ENCODE data around the gene HS3ST2. TPM values are rescaled to one million over a fixed set of nuclear protein-coding genes. Genes with fewer than 3 reads are reported as not detected.
"Not testable (repeated sequence)": the region's sequence is repeated elsewhere in the genome, so short reads cannot be mapped to it uniquely, and the experiment has no call there.

The HS3ST2 gene
- total RNA-seq, 3 donors from 2014 or later, result 0.33 to 9.1 (median 7.3) TPM

GRCh38 chr16:22933173-22933572 is 119.2 kb downstream of the HS3ST2 start:
- intact Hi-C loops (cut with DNase I; ENCODE audit: low total_unique reads), result no loop called here
- no peaks in the 10 kb centered on the region for H3K36me3 ChIP-seq
- peaks cover 0 to 9% of the 10 kb centered on the region in 2 donors for H3K27me3 ChIP-seq
- no peaks in the 10 kb centered on the region for H3K4me1 ChIP-seq
- H3K27ac ChIP-seq, result no peak overlapping the region
- H3K4me3 ChIP-seq, result no peak overlapping the region
- DNase-seq (ENCODE audit: low spot score in 2 of 2), result no peak
- no peaks in the 10 kb centered on the region for H3K9me3 ChIP-seq
- TF ChIP-seq POLR2AphosphoS5 (IDR thresholded peaks at IDR 0.05), result no peak
- TF ChIP-seq CTCF (IDR thresholded peaks at IDR 0.05), result no peak
- TF ChIP-seq POLR2A (IDR thresholded peaks at IDR 0.05), result no peak

GRCh38 chr16:22934786-22935185 is 120.8 kb downstream of the HS3ST2 start:
- TF ChIP-seq POLR2A (IDR thresholded peaks at IDR 0.05) (no peak), CTCF (IDR thresholded peaks at IDR 0.05) (no peak), POLR2AphosphoS5 (IDR thresholded peaks at IDR 0.05) (no peak)
- no peaks in the 10 kb centered on the region for H3K9me3 ChIP-seq
- no peak for DNase-seq (ENCODE audit: low spot score in 2 of 2)
- H3K4me3 ChIP-seq, result no peak overlapping the region
- H3K27me3 ChIP-seq, result peaks cover 0 to 9% of the 10 kb centered on the region in 2 donors
- no peaks in the 10 kb centered on the region for H3K36me3 ChIP-seq
- H3K4me1 ChIP-seq, result no peaks in the 10 kb centered on the region
- no peak overlapping the region for H3K27ac ChIP-seq
- intact Hi-C loops (cut with DNase I; ENCODE audit: low total_unique reads), result no loop called here

- Histone ChIP-seq H3K27ac (no peak overlapping the region), H3K4me3 (no peak overlapping the region), H3K27me3 (peaks cover 0 to 9% of the 10 kb centered on the region in 2 donors), H3K4me1 (no peaks in the 10 kb centered on the region), H3K36me3 (no peaks in the 10 kb centered on the region), H3K9me3 (no peaks in the 10 kb centered on the region)
- no peak for DNase-seq (ENCODE audit: low spot score in 2 of 2)
- intact Hi-C loops (cut with DNase I; ENCODE audit: low total_unique reads), result no loop called here
- TF ChIP-seq POLR2AphosphoS5 (IDR thresholded peaks at IDR 0.05) (no peak), POLR2A (IDR thresholded peaks at IDR 0.05) (no peak)
Observed at GRCh38 chr16:22937169-22937568, 123.2 kb downstream of the HS3ST2 start.

- intact Hi-C loops (cut with DNase I; ENCODE audit: low total_unique reads), result no loop called here
- H3K9me3 ChIP-seq, result no peaks in the 10 kb centered on the region
- no peaks in the 10 kb centered on the region for H3K4me1 ChIP-seq
- TF ChIP-seq POLR2A (IDR thresholded peaks at IDR 0.05), result no peak
- TF ChIP-seq POLR2AphosphoS5 (IDR thresholded peaks at IDR 0.05), result no peak
- TF ChIP-seq CTCF (IDR thresholded peaks at IDR 0.05), result no peak
- no peak for DNase-seq (ENCODE audit: low spot score in 2 of 2)
- H3K27me3 ChIP-seq, result peaks cover 0 to 3% of the 10 kb centered on the region in 2 donors
- no peak overlapping the region for H3K27ac ChIP-seq
- H3K36me3 ChIP-seq, result no peaks in the 10 kb centered on the region
- H3K4me3 ChIP-seq, result no peak overlapping the region
Observed at GRCh38 chr16:22938647-22939046, 124.7 kb downstream of the HS3ST2 start.

- H3K27me3 ChIP-seq; H3K27ac ChIP-seq; H3K4me1 ChIP-seq; DNase-seq (ENCODE audit: low spot score in 2 of 2); intact Hi-C loops (cut with DNase I; ENCODE audit: low total_unique reads); H3K36me3 ChIP-seq; H3K4me3 ChIP-seq; H3K9me3 ChIP-seq: not testable (repeated sequence)
Observed at GRCh38 chr16:22939744-22940363, 125.9 kb downstream of the HS3ST2 start.

GRCh38 chr16:22941970-22942501 is 128.1 kb downstream of the HS3ST2 start:
- H3K27ac ChIP-seq, result no peak overlapping the region
- H3K27me3 ChIP-seq, result no peaks in the 10 kb centered on the region
- DNase-seq (ENCODE audit: low spot score in 2 of 2), result no peak
- no peaks in the 10 kb centered on the region for H3K36me3 ChIP-seq
- H3K9me3 ChIP-seq, result no peaks in the 10 kb centered on the region
- no peak overlapping the region for H3K4me3 ChIP-seq
- intact Hi-C loops (cut with DNase I; ENCODE audit: low total_unique reads), result no loop called here
- TF ChIP-seq POLR2AphosphoS5 (IDR thresholded peaks at IDR 0.05), result no peak
- TF ChIP-seq CTCF (IDR thresholded peaks at IDR 0.05), result no peak
- H3K4me1 ChIP-seq, result no peaks in the 10 kb centered on the region

Data from breast epithelium (tissue), 4 donors.